Renal cortical epithelial cell (primary cell): ENCODE results near the gene SH3BP5L. TPM values are rescaled to one million over a fixed set of nuclear protein-coding genes. Genes with fewer than 3 reads are reported as not detected.

Experiments
- DNase-seq: peaks from one replicate; pipeline ENCODE4 v3.0.0-alpha.2; 2011; ENCODE audit warnings: low read depth
- total RNA-seq: library from RNA; depleted of rRNA; stranded (reverse); fragments of >200 nt; gene quantifications from 2 replicates; pipeline ENCODE4 v1.2.3, GENCODE V29; 2014

Gene SH3BP5L
- total RNA-seq, 1 donor from 2014 or later, result 42.8 TPM

DNA sequence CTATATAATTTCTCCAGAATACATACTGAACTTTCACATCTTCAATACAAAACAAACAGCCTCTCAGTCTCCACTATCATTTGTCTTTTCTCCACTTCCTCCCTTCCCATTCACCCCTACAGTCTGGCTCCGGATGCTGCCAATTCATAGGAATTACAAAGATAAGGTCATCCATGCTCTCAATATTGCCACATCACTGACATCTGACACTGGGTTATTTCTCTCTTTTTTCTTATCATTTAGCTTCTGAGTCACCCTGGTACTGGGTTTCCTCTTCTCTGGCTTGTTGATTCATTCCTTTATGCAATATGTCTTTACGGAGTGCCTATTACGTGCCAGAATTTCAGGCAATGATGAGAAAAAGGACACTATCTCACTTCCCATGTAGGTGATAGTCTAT is 3.1 kb upstream of the SH3BP5L start:
- no peak for DNase-seq

DNA sequence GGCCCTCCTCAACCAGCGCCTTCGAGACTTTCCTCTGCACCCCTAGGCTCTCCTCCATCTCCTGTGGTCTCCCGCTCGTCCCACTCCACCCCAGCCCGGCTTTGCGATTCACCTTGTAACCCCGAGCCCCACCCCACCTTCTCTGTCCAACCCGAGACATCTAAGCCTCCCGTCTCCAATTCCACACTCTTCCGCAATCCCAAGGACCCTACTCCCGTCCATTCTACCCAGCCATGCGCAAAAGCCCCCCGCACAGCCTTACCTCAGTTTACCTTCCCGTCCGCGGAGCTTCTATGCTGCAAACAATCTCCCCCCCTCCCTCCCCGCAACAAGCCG is 174 bp downstream of the SH3BP5L start:
- DNase-seq, result no peak

DNA sequence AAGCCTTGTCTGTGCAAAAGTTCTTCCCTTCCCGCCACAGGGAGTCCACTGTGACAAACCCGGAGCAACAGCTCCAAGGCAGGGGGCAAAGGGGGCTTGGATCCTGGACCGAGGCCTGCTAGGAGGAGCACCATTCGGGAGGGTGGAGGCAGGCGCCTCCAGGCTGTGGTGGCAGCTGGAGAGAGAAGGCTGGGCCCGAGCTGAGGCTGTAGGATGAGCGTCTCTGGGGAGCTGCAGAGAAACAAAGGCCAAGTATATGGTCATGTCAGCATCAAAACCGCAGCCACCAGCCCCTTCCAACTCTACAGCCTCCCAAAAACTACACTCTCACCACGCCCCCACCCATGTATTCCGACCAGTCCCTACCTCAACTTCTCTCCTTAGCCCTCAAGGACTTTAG is 579 bp downstream of the SH3BP5L start:
- no peak for DNase-seq

DNA sequence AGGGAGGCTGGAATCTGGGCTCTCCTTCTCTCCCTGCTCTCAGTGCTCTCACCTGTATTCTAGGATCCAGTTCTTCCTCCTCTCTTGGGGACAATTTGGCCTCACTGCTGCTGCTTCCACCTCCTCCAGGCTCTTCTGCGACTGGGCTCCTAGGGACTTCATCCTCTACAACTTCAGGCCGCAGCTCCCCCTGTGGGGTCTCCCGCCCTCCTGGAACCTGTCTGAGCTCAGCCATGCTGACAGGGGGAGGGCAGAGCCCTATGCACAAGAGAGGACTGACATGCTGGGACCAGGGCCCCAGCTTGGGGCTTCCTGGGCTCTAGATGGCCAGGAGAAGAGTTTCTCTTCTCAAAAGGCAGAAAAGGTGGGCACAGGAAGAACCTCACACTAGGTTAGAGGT is 1.0 kb downstream of the SH3BP5L start:
- DNase-seq, result no peak

DNA sequence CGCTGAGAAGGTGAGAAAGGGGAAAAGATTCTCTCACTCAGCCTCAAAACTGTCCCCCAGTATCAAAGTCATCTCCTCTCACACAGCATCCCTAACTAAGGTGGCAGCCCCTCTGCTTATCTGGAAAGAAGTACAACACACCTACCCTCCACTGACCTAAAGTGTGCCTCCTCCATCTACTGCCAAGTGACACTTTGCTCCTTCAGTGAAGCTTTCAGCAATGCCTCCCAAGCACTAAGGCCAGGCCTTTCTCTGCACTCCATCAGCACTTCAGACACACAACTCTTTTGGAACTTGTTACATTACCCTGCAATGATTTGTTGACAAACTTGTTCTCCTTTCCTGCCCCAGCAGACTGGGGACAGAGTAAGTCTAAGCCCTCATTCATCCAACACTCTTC is 1.4 kb downstream of the SH3BP5L start:
- no peak for DNase-seq

DNA sequence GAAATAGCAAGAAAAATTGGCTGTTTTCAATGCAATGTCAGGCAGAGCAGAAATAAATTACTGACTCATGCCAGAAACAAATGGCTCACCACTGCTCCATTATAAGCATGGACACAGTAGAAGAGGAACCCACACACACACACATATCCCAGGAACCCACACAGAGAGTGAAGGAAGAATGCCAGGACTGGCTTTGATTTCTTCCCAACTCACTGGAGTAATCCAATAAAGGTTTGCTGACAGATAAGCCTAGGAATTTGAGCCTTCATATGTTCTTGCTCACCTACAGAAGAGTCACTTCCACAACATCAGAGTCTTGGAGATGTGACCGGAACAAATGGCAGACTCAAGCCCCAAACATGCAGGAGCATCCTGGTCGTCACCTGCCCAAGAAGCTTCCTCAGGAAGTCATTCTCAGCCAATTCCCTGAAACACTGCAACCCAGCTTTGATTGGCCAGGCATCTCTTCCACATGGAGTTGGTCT is 2.2 kb downstream of the SH3BP5L start:
- DNase-seq, result peak; percentile 61

DNA sequence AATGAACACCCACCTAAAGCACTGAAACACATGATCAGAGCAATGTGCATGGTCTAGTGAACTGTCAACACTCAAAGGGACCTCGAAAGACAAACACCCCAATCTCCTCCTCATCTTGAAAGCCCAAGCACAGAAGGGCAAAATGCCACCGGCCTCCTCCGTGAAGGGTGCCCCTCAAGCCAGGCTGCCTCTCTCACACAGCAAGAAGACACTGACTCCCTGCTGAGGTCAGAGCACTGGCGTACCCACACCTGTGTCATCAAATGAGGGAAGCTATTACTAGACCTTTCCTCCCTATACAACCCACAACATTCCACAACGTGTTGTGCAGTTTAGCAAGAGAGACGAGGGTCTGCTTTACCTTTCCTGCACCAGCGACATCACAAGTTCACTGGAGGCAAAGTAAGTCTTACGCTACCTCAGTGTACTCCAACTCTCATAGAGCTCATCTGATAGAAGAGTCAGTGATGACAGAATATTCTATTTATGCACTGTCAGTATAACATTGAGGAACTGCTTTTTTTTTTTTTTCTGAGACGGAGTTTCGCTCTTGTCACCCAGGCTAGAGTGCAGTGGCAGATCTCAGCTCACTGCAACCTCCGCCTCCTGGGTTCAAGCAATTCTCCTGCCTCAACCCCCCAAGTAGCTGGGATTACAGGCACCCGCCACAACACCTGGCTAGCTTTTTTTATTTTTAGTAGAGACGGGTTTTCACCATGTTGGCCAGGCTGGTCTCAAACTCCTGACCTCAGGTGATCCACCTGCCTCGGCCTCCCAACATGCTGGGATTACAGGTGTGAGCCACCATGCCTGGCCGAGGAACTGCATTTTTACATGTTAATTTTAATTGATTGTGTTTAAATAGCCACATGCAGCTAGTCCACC is 3.3 kb downstream of the SH3BP5L start:
- DNase-seq, result no peak

DNA sequence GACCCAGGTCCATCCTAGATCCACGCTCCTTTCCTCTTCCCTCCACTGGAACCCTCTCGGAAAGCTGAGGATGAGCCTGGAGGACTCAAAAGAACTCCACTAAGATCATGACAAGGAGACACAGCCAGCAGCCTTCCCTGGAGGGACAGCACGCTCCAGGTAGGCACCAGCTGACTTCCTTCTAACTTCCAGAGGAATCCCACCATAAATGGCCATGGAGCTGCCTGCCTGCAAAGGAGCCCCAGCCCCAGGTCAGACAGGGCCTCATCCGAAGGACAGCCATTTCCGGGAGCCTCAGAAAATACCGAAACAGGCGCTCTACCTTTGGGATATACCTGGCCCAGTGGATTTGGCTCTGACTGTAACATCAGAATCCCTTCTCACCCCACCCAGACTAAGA is 4.1 kb downstream of the SH3BP5L start:
- DNase-seq, result no peak

DNA sequence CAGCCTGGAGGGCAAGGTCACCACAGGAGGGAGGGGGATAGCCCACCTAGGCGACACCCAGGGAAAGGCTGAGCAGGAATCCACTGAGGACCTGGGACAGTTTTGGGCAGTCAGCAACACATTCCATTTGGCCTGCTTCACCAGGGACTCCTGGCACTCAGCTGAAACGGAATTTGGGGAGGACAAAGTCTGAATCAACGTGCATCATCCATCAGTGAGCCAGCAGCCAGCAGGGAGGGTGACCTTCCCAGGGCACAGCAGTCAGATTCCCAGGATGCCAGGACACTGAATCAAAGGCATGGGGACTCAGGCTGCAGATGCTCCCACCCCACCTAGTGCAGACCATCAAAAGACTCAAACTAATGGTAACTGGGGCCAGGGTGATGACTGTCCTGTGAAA is 4.6 kb downstream of the SH3BP5L start:
- DNase-seq, result peak; percentile 75

DNA sequence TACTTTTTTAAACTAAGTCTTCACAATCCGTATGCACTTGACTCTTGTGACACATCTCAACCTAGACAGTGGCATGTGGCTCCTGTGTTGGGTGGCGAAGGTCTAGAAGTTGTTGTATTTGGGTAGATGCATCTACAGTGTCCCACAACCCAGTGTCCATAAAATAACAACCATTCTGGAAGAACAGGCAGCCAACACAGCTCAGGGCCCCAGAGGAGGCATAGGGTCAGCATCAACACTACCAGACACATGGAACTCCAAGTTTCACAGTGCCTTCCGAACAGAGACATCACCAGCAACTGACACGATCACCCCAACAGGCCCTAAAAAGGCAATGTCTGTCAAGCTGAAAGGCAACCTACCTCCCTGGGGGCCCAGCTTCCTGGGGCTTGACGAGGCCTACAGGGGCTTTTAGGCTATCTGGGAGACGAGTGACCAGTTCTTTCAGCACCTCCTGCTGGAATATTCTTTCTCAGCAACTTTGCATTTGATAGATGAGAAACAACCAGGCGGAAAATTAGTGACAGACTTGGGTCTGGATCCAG is 5.6 kb downstream of the SH3BP5L start:
- DNase-seq, result no peak

DNA sequence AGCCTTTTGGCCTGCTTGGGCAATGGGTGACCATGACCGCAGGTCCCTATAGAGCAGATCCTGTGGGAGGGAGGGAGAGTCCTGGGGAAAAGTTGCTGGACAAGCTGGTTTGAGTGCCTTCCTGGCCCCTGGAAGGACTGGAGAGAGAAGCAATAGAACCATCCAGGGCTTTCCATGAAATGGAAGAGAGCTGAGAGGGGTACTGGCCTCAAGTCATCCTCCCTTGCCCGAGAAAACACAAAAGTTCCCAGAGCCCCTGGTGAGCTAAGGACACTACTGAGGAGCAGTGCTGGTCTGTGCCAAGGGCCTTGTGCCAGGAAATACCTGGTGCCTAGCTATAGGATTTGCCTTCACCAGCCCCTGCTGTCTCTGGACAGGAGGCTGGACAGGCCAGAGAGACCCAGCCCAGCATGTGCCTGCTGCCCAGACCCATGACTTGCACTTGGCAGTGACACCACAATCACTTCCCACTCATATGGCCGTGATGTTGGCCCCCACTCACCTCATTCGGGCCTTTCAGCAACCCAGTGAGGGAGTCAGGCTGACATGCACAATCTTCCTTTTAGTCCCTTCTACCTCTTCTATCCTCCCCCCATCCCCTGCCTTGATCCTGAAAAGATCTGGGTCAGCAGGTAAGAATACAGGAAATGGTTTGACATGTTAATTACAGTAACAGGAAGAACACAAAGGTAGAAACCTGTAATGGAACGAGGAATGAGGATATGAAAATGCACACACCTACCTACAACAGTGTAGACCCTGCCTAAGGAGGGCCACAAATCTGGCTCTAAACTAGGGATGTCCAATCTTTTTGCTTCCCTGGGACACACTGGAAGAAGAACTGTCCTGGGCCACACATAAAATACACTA is 7.0 kb downstream of the SH3BP5L start:
- DNase-seq, result no peak

DNA sequence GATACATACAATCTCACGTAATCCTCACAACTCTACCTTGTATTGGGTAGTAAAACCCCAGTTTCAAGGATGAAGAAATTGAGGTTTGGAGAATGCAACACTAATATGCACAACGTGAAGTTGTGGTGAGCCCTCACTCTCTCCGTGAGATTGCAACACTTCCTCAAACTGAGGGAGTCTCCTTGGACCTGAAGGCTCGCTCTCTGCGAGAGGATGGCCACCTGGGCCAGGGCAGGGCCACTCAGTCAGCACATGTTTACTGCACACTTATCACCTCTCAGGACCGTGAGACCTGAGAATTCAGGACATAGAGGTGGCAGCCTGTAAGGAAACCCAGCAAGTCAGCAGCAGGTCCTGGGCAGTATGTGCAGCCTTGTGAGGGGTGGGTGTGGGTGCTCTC is 8.7 kb downstream of the SH3BP5L start:
- no peak for DNase-seq

DNA sequence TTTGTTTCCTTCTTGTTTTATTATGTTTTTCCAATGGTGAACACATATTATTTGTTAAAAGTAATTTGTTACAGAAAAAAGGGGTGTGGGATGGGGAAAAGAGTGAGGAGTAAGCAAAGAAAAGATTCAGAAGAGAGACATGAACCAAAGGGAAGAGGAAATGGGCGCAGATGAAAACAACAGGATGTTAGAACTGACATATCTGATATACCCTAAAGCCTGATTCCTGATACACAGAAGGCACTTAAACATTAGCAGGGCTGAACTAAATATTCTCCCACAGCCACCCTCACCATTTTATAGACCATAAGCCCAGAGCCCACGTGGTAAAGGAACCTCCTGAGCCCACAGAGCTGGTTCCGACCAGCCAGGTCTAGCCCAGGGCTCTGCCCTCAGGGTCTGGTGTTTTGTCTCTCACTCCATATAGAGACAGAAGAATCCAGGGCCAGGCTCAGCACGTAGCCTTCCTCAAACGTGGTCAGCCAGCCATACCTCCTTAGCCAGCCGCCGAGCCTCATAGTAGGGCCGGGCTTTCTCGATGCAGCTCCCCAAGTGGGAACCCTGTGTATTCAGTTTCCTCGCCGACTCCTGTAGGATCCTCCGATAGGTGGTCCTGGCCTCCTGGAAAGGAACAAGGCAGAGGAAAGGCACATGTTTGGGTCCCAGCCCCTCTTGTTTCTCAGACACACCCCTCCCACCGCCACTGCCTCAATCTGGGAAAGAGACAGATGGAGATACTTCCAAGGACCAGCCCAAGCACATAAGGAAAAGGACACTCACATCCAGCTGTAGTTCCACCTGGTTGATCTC is 9.5 kb downstream of the SH3BP5L start:
- no peak for DNase-seq

DNA sequence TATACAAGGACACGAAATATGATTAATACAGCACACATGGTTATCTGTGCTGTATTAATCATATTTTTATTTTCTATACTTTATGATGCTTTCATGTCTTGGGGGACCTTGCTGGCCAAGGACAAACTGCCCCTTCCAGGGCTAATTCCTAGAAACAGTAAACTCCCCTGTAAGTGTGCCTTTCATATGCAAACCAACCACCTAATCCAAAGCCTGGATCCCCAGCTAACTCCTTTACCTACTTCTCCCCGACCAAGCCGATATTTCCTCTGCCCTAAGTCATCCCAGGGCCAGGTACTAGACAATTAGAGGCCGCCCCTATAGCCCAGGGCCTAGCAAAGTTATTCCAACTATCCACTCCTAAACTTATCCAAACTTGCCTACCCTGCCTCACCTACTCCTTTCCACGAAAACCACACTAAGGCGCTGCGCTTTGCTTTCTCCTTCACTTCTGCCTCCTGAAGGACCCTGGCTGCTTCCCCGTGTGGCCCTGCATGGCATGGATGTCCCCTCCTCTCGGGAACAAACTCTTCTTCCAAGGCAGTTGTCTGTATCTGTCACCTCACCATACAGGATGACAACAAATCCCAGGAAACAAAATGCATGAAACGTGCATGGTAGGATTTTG is 10.2 kb downstream of the SH3BP5L start:
- DNase-seq, result no peak

DNA sequence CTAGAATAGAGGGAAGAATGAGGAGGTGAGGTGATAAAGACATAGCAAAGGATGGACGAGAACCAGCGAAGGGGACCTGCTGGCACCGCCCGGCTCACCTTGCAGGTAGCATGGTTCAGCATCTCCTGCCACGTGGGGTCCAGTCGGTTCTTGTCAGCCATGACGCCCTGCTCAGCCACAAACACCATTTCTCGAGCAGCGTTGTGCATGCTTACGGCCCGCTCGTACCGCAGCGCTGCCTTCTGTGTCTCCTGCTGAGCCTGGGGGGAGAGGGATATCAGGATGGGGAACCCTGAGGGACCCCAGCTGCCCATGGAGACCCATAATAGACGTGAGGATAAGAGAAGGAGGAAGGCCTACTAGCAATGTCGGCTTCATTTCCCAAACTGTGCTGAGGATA is 11.4 kb downstream of the SH3BP5L start:
- no peak for DNase-seq

DNA sequence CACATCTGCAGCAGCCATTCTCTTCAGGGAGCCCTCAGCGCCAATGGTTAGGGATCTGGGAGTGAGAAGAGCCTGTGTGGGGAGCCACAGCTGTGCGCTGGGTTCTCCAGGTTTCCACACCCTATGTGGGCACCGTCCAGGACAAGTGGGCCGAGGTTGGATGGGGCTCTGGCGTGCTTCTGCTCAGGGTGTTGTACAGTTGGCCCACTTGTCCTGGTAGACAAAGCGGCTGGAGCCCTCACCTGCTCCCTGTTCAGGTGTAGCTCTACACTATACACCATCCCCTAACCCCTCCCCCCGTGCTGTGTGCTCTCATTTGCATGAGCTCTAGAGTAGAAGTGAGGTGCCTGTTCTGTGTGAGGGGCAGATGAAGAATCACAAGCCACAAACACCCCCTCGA is 12.2 kb downstream of the SH3BP5L start:
- DNase-seq, result no peak

DNA sequence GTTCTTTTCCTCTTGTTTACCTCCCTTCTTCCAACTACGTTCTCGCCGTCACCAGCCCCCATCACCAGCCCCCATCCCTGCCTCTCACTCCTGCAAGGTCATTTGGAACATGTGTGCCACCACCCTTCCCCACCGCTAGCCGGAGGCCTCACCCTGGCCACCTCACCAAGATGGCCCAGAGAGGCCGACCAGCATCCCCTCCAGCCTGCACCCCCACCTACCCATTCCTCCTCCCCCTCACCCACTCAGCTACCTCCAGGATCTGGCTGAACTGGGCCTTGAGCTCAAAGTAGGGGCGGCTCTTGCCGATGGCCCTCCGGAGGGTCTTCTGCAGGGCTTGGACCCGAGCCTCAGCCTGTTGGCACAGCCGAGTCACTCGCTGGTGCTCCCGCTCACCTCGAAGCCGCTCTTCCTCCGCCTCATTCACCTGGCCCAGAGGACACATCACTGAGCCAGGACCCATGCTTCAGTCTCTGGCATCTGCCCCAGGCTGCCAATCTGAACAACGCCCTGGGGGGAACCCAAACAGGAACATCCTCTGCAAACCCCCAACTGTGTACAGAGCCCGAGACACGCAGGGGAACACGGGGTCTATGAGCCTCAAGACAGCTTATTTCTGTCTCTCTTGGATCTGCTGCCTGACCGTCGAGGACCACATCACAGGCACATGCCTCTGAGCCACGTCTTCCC is 12.8 kb downstream of the SH3BP5L start:
- no peak for DNase-seq

DNA sequence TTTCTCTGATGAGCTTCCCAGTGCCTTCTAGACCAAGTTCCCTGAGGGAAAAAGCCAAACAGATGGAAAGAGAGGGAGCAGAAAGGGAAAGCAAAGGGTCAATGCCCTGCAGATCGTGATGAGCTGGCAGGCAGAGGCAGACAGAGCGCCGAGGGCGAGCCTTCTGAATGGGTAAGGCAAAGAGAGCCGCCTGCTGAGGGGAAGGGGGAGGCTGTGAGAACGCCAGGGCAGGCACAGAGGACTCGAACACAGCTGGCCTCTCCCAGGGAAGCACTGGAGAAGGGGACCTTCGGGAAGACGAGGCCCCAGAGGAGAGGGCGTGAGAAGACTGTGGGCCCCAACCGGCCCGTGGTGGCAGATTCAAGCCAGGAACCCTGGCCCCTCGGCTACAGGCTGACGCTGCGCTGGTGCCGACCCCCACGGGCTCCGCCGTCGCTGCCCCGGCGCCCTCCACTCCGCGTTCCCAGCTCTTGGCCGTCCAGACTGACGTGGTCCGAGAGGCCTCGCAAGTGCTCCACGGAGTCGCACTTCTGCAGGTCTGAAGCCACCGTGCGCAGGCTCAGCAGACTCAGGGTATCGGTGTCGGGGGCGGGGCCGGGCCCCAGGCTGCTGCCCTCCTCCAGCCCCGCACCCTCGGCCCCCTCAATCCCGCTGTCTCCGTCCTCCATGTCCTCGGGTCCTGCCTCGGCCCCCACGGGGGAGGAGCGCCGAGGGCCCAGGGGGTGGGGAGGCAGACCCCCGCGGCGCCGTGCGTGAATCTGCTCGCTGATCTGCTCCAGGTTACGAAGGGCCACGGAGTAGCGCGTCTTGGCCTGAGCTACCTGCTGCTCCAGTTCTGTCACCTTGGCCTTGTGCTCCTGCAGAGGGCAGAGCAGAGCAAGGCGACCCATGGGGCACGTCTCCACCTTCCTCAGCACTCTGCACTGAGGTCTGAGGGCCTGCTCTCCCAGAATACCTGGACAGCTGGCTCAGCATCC is 13.9 kb downstream of the SH3BP5L start:
- no peak for DNase-seq

DNA sequence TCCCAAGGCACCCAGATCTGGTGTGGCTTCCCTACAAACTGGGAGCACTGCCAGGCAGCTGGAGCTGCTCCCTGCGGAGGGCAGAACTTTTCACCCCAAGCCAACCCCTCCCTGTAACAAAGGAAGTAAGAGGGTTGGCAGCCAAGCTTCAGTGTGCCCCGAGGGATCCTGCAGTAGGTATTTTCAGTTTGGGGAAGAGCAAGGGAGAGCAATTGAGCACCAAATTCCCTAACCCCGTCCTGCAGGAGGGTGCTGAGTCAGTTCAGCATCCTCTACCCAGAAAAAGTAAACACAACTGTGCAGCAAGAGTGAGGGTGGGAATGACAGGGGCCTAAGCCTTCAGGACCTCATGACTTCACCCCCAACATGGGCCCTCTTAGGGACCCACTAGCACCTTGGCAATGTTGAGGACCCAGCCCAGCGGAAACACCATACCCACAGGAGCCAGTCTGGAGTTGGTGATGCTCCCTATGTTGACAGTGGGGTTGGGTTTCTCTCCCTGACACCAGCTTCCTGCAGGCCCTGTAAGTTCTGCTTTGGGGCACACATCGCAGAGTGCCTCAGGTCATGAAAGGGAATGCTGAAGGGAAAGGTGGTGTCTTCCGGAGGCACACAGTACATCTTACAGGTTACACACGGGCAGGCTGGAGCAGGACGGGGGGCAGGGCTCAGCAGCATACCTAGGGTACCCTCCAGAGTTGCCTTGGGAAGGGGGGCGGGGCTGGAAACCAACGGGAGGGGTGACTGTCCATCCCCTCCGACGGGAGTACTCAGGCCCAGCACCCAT is 14.8 kb downstream of the SH3BP5L start:
- DNase-seq, result no peak
